ENCODE results near the gene BHLHE41.

The BHLHE41 gene

DNA sequence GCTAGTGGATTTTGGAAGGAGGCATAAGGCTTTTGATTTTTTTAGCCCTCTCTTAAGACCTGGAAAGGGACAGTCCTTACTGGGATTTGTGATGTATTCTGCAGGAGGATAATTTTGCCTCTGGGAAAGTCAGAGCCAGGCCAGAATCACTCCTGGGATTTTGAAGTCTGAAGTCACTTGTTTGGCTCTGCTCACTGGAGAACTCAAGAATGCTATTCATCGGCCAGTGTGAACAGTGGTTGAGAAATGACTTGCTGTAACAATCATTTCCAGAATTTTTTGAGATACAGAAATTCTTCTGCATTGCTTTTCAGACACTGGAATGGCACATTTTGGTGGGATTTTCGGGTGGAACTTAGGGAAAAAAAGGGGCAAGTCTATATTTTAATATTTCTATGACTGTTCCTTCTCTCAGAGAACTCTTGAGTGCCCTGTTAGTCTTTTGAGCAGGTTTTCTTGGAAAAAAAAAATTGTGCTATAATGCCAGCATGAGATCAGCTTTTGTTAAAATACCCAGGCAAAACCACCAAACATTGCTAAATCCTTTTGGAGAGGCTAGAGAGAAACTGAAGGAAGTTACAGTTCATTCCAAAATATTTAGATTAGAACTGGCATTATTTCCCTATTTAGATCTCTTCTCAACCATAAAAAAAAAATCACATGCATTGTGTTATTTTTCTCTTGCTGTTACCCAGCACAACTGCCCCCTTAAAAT is 26.1 kb upstream of the BHLHE41 start:
- TF ChIP-seq ZNF274 (IDR thresholded peaks at IDR 0.05; ENCODE audit: low read depth, low read length) = no peak
- H3K4me3 ChIP-seq (ENCODE audit: low read length) = no peak overlapping the region

DNA sequence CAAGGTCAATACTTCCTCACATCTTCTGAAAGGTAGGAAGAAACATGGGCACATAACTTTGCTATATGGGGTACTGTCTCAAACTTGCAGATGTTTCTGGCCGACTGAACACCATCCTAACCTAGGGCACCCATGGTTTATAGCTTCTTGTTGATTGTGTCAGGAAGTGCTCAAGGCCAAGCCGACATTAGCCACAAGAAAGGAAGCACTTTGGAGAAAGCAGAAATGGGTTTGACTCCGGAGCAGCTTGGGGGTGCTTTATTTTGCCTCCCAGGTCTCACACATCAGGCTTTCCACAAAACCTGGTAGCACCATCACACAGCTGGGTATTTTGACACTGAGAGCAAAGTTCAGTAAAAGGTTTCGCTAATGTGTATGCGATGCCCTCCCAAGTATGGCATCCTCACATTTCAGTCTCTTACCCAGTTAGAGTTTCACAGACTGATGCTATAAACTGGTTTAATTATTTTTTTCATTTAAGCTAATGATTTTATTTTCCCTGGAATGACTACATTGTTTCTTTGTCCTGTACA is 25.2 kb upstream of the BHLHE41 start:
- no peak for TF ChIP-seq ZNF274 (IDR thresholded peaks at IDR 0.05; ENCODE audit: low read depth, low read length)
- no peak overlapping the region for H3K4me3 ChIP-seq (ENCODE audit: low read length)

DNA sequence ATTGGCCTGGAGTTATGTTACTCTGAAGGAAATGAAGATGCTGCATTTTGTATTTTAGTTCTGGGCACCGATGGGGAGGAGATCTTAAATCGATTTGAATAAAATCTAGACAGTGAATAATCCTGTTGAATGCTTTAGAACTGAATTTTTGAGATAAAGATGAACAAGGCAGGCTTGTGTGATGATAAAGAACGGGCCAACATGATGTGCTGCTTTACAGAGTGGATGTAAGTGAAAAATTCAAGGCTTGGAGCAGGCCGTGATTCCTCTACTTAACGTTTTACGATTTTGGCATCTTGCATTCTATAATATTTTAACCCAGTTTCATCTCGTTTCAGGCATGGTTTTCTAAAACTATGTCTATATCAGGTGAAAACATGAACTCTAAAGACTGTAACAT is 23.5 kb upstream of the BHLHE41 start:
- H3K4me3 ChIP-seq (ENCODE audit: low read length) = no peak overlapping the region
- TF ChIP-seq ZNF274 (IDR thresholded peaks at IDR 0.05; ENCODE audit: low read depth, low read length) = no peak

GRCh38 chr12:26143291-26143690 is 18.5 kb upstream of the BHLHE41 start:
- no peak for TF ChIP-seq ZNF274 (IDR thresholded peaks at IDR 0.05; ENCODE audit: low read depth, low read length)
- H3K4me3 ChIP-seq (ENCODE audit: low read length) = no peak overlapping the region

DNA sequence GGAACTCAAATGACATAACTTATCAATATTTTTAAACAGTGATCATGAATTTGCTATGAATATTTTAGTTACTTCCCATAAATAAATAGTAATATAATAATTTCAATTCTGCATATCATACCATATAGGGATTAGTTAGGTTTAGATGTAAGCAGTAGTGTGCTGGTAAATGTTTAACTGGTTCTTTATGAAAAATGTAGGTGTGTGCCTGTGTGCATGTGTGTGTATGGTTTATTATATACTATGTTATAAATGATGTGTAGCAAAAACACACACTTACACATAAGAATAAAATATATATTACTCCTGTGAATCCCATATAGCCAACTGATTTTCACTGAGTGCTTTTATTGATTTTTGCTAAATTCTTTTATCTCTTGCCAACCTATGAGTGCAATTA is 14.0 kb upstream of the BHLHE41 start:
- TF ChIP-seq ZNF274 (IDR thresholded peaks at IDR 0.05; ENCODE audit: low read depth, low read length) = no peak
- H3K4me3 ChIP-seq (ENCODE audit: low read length) = no peak overlapping the region

DNA sequence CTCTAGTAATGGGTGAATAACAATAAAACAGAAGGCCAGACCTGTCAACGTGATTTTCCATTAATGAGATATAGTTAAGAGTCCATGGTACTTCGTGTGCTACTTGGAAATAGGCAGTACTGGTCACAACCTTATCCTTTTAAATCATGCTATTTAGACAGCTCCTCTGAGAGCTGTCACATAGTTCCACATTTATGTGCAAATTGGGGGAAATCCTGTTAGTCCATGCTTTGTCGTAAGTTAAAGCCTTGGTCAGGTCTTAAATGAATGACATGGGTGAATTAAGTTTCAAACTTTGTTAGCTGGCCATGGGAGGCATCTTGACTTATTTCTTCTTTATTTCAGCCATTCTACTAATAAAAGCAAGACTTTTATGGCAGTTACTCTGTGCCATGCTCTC is 11.9 kb upstream of the BHLHE41 start:
- no peak overlapping the region for H3K4me3 ChIP-seq (ENCODE audit: low read length)
- no peak for TF ChIP-seq ZNF274 (IDR thresholded peaks at IDR 0.05; ENCODE audit: low read depth, low read length)

DNA sequence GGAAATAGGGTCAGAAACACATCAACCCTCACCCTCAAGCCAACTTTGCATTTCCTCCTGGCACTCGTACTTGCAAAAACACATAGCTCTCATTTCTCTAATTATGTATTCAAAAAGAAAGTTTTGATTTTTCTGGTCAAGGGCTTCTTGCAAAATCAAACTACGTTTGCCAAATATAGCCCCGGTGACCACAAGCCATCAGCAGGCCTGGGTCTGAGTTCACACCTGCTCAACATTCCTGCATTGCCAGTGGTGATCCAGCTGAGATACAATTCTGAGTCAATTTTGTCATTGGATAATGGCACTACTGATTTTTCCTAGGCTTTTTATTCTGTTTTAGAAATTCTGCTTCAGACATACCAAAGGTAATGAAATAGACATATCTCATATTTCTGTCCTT is 10.7 kb upstream of the BHLHE41 start:
- TF ChIP-seq ZNF274 (IDR thresholded peaks at IDR 0.05; ENCODE audit: low read depth, low read length) = no peak
- no peak overlapping the region for H3K4me3 ChIP-seq (ENCODE audit: low read length)

- H3K4me3 ChIP-seq (ENCODE audit: low read length) = no peak overlapping the region
- TF ChIP-seq ZNF274 (IDR thresholded peaks at IDR 0.05; ENCODE audit: low read depth, low read length) = no peak
Measured at GRCh38 chr12:26135010-26135420, 10.2 kb upstream of the BHLHE41 start.

DNA sequence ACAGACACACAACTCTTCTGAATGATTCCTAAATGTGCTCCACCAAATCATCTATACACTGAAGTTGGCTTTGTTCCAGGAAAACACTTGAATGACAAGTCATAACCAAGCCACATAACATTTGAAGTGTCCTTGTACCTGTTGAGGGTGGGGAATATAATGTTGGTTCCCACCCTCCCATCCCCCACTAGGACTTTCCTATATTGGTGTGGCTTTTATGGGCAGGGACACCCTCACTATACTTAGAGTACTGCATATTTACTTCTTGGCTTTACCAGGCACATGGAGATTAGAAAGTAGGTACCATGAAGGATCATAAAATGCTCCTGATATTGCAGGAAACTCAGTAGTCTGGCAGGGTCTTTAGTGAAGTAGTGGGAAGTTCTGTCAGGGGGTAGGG is 9.7 kb upstream of the BHLHE41 start:
- no peak for TF ChIP-seq ZNF274 (IDR thresholded peaks at IDR 0.05; ENCODE audit: low read depth, low read length)
- H3K4me3 ChIP-seq (ENCODE audit: low read length) = no peak overlapping the region

DNA sequence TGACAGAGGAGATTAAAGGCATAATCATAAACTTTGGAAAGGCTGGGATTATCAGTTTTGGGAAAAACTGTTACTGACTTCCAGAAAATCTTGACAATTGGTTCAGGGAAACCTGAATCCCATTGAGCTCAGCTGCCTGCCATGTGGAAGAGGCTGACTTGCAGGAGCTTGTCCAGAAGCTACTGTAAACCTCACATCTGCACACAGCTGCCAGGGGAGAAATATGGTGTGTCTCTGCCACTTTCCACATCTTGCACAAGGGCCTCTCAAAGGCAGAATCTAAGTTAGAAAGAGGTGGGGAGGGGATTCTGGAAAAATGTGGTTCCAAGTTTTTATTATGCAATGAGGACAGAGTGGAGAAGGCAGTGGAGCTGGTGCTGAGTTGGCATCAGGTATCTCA is 8.7 kb upstream of the BHLHE41 start:
- no peak for TF ChIP-seq ZNF274 (IDR thresholded peaks at IDR 0.05; ENCODE audit: low read depth, low read length)
- no peak overlapping the region for H3K4me3 ChIP-seq (ENCODE audit: low read length)

DNA sequence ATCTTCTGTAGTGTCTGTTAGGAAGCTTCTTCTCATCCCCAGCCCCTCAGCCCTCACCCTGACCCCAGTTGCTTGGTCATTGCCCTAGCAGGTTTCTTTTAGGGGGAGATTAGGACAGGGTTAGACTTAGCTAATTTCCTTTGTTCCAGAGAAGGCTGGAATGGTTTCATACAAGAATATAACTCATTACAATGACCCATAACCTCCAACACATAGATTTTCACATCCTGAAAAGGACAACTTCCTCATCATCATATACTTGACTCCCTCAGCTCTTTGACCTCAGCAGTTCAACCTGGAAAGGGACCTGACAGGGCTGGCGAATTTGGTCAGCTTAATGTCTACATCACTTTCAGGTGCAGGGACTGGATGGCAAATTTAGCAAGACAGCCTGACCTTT is 8.0 kb upstream of the BHLHE41 start:
- H3K4me3 ChIP-seq (ENCODE audit: low read length) = no peak overlapping the region
- TF ChIP-seq ZNF274 (IDR thresholded peaks at IDR 0.05; ENCODE audit: low read depth, low read length) = no peak

- TF ChIP-seq ZNF274 (IDR thresholded peaks at IDR 0.05; ENCODE audit: low read depth, low read length) = no peak
- no peak overlapping the region for H3K4me3 ChIP-seq (ENCODE audit: low read length)
Measured at GRCh38 chr12:26131936-26132335, 7.1 kb upstream of the BHLHE41 start.

DNA sequence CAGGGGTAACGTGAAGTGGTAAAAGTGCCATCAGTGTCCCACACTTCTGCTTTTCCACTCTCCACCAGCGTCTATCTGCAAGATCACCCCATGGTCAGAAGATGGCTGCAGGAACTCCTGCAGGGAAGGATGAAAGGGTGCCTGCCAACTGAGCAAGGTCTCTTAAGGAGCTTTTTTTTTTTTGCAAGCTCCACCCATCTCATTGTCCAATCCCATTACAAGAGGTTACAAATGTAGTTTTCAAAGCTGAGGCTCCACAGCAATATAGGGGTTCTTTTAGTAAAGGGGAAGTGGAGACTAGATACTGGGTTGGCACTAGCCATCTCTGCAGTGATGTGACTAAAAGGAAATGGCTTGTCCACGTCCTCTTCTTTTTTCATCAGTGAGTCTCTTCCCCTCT is 5.9 kb upstream of the BHLHE41 start:
- H3K4me3 ChIP-seq (ENCODE audit: low read length) = no peak overlapping the region
- TF ChIP-seq ZNF274 (IDR thresholded peaks at IDR 0.05; ENCODE audit: low read depth, low read length) = no peak

DNA sequence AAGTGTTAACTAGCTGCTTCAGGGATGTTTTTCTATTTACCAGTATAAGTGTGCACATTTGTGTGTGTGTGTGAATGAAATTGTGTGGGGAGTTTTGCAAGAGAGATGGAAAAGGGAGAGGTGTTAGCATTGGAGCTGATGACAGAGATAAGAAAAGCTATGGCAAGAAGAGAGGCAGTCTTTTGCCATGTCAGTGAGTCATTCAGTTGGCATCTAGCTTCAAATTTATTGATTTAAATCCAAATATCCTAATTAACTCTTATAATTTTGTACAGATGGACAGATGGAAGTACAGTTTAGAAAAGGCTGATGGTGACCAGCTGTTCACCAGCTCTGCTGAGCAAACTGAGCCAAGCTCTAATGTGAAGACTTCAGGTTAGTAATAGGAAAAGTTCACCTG is 3.3 kb upstream of the BHLHE41 start:
- no peak for TF ChIP-seq ZNF274 (IDR thresholded peaks at IDR 0.05; ENCODE audit: low read depth, low read length)
- no peak overlapping the region for H3K4me3 ChIP-seq (ENCODE audit: low read length)

DNA sequence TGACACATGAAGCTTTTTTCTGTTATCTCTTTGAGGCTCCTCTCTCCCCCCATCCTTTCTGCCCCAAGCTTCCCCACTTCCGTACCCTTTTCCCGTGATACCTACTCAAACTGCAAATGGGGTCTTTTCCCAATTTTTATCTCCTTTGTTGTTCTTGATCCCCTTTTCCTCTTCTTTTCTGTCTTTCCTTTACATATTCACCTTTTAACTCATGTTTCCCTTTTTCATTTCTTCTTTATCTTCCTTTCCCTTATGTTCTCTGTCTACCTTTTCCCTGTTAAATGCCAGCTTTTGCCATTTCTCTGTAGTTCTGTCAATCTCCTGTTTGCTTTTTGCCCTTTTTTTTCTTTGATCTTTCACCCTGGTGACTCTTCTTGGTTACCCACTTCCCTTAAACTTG is 2.6 kb upstream of the BHLHE41 start:
- no peak for TF ChIP-seq ZNF274 (IDR thresholded peaks at IDR 0.05; ENCODE audit: low read depth, low read length)
- no peak overlapping the region for H3K4me3 ChIP-seq (ENCODE audit: low read length)

Data from GM08714 (cell line).